GM18498 (cell line): ENCODE data around the gene GCH1.

Experiments
- ATAC-seq: cut with Tn5 transposase; IDR thresholded peaks from one replicate; pipeline ENCODE4 v1.9.1; 2021; ENCODE audit warnings: mild to moderate bottlenecking, moderate library complexity; ENCODE audit not compliant: unreplicated experiment

GCH1 gene

DNA sequence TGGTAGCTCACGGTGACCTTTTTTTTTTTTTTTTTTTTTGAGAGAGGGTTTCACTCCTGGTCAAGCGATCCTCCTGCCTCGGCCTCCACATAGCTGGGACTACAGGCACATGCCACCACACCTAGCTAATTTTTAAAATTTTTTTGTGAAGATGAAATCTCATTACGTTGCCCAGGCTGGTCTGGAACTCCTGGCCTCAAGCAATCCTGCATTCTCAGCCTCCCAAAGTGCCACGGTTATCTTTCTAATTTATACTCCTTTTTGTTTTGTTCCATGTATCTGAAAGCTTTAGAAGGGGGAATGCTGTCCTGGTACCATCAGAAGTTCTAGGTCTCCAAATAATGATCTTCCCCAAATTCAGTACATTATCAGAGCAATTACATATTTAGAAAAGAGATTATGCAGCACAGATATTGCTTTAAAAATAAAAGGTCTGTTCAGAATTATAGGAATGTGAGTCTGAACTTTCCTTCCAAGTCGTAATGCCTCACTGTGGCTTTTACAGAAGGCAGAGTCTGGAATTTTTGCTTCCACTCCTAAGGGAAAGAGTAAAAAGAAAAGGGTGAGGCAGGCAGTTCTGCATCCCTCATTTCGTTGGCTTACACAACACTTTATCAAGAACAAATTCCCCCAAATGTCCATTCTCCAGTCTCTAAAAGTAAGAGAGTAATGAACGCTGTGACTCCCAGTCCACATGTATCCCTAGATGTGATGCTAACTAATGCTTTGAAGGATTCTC, 73.0 kb downstream of the GCH1 start:
- no peak for ATAC-seq

DNA sequence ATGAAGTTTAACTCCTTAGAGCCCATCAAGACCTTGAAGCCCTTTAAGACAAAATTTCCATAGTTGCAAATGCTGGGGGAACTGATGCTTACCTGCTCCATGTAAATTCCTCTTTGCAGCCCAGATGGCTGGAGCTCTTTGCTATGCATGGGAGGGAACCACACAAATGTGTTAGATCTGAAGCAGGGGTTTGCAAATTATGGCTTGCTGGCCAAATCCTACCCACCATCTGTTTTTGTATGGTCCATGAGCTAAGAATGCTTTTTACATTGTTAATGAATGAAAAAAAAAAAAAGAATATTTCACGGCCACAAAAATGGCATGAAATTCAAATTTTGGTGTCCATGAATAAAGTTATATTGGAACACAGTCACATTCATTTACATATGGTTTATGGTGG, 74.6 kb downstream of the GCH1 start:
- no peak for ATAC-seq

DNA sequence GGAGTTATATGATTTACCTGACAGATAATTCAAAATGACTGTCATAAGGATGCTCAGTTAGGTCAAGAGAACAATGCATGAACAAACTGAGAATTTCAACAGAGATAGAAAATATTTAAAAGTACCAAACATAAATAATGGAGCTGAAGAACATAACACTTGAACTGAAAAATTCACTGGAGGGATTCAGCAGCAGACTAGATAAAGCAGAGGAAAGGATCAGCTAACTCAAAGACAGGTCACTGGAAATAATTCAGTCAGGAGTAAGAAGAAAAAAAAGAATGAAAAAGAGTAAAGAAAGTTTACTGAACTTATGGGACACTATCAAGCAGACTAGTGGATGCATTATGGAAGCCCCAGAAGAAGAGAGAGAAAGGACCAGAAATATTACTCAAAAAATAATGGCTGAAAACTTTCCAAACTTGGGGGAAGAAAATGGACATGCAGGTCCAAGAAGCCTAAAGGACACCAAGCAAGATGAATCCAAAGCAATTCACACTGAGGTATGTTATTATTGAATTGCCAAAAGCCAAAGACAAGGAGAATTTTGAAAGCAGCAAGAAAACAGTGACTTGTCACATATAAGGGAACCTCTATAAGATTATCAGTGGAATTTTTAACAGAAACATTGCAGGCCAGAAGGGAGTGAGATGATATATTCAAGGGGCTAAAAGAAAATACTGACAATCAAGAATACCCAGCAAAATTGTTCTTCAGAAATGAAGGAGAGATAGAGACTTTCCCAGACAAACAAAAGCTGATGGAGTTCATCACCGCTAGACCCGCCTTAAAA, 78.7 kb downstream of the GCH1 start:
- ATAC-seq, result no peak

DNA sequence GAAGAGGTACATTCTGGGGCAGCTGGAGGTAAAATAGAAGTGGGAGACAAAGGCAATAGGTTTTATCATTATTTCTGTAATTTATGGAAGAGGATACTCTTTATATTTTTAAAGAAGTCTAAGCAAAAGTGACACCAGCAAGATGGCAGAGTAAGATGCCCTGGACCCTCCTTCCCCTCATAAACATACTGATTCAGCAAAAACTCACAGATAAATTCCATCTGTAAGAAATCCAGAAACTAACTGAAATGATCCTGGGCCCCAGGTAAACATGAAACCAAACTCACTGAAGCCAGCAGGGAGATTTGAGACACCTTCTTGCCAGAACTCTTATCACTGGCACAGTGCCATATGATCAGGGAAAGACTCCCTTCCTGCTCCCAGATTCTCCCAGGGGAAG, 79.9 kb downstream of the GCH1 start:
- ATAC-seq, result no peak

DNA sequence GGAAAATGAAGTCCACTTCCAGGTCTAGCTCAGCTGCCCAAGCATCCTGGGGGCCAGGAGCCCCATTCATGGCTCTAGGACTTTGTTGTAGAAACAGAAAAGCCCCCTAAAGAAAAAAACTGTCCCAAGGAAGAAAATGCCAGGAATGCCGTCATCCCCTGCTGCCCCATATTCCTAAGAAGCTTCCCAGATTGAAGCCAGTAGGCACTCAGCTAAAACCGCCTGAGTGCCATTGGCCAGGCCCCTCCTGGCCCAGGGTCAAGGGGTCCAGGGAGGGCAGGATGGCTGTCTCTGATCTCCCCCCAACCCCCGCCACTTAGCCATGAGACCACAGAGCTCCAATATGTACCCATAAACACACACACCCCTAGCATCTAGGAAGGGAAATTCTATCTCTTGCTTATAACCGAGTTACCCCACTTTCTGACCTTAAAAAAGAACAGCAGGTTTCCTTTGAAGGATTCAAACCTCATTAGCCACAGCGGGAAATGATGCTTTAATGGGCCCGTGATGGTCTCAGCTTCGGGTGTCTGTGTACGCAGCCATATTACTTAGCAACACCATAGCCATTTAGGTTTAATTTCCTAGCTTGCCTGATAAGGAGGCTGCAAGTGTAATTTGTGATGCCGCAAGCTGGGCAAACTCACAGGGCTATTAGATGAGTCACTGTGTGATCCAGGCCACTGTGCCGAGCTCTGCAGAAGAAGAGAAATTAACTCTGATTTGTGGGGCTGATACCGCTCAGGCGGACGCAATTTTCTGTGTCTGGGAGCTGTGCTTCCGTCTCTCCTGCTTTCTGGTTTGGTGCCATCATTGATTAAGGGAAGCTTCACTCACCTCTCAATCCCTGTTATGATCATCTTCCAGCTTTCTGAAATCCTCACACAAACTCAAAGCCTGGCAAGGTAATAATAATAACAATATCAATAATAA, 84.2 kb downstream of the GCH1 start:
- no peak for ATAC-seq

DNA sequence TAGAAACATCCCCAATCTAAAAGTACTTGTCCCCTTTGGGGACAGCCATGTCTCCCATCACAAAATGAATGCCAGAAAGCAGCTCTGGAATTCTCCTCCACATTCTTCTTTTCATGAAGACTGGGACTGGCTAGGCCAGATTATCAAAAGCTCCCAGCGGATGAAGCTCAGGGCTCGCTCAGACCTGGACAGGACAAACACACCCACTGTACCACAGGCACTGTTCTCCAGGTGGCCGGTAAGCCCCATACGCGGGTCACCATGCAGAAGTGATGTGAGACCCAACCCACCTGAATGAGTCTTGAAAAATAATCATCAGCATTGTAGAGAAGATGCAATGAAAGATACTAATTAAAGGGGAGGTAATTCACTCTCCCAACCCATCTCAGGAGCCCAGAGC, 85.1 kb downstream of the GCH1 start:
- ATAC-seq, result no peak

DNA sequence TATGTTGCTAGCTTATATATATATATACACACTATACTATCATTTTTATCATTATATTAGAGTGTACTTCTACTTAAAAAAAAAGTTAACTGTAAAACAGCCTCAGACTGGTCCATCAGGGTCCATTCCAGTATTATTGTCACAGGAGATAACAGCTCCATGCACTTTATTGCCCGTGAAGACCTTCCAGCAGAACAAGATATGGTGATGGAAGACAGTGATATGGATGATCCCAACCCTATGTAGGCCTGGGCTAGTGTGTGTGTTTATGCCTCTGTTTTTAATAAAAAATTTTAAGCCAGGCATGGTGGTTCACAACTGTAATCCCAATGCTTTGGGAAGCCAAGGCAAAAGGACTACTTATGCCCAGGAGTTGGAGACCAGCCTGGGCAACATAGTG, 86.2 kb downstream of the GCH1 start:
- no peak for ATAC-seq

DNA sequence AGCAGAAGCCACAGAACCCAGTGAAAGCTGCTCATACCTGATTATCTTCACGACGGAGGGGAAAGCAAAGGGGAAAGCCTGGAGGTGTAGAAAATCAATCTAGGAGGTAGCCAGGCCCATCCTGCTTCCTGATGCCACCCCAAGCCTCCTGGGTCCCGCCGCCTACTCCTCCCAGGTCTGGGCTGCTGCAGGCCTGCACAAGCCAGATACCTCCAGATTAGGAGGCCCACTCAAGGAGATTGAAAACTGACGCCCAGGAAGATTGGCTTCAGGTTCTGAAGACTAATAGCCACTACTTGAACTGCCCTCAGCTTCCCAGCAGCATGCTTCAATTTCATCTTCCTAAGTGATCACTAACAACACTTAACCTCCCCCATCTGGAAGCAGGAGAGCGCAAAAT, 87.1 kb downstream of the GCH1 start:
- no peak for ATAC-seq

DNA sequence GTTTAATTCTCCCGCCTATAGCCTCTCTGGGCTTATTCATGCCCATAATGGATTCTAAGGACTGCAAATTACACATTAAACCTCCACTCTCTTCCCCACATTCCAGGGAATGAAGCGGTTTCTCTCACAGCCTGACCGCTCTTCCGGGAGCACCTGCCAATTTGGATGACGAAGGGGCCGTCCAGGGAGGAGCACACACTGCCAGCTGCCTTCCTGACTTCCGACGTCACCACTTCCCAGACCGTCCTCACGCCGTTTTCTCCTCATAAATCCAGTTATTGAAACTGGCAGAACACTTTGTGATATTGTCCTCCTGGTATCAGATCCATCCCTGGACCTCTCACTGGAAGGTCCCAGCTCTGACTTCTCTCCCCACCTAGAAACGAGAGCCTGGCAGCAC, 87.6 kb downstream of the GCH1 start:
- ATAC-seq, result no peak

DNA sequence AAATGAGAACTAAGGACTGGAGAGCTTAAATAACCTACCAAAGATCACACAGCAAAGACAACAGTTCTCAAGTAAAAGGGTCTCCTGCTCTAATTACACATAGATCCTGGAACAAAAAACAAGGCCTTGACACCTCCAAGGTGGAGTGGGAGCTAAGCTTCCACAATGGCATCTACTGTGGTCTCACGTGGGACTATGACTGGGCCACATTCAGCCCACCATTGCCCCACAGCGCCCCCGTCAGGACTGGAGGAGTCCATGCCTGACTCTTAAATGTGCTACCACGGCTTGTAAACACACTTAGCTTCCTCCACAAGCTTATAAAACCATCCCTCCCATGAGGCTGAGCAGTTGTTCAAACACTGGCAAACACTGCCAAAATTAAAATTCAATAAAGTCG, 88.5 kb downstream of the GCH1 start:
- ATAC-seq, result no peak

DNA sequence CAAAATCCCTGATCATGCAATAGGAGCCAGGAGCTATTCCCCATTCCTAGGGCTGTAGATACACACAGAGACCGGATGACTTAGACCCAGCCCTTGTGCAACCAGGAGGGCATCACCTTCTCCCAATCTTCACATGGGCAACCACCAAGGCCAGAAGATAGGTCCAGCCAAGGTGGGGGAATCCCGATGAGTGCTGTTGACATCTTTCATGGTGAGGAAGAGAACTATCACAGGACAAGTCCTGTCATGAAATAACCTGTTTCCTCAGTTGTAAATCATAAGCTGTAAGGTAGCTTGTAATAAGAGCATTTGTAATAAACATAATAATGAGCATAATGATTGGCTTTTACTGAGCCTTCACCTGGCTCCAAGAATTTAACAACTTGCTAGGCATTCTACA, 89.5 kb downstream of the GCH1 start:
- no peak for ATAC-seq

DNA sequence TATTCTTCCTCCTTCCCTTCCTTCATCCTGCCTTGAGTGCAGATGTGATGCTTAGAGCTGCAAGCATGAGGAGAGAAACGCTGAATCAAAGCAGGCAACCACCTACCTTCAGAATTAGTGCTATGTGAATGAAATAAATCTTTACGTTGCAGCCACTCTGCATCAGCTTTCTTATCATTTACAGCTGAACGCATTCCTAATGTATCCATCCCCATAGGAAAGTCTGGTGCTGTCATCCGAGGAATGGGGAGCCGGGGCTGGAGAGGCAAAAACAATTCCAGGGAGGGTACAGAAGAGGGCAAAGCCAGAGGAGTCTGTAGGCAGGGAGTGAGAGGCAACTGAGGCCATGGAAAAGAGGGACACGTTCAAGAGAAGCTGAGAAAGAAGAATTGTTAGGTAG, 90.0 kb downstream of the GCH1 start:
- no peak for ATAC-seq

DNA sequence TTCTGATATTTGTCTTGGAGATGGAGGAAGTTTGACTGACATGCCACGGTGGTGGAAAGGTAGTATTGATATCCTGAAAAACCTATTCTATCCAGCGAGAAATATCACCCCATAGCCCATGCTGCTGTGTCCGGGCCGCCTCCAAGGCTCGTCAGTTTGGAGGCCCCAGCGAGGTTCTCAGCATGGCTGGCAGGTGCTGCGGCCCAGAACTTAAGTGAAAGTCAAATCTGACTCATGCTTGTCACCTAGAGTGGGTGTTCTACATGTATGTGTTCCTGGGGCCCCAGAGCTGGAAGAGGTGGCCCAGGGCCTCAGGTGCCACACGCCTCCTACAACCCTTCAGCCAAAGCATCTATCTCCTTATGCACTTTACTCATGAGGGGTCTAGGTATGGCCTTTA, 92.9 kb downstream of the GCH1 start:
- ATAC-seq, result no peak

DNA sequence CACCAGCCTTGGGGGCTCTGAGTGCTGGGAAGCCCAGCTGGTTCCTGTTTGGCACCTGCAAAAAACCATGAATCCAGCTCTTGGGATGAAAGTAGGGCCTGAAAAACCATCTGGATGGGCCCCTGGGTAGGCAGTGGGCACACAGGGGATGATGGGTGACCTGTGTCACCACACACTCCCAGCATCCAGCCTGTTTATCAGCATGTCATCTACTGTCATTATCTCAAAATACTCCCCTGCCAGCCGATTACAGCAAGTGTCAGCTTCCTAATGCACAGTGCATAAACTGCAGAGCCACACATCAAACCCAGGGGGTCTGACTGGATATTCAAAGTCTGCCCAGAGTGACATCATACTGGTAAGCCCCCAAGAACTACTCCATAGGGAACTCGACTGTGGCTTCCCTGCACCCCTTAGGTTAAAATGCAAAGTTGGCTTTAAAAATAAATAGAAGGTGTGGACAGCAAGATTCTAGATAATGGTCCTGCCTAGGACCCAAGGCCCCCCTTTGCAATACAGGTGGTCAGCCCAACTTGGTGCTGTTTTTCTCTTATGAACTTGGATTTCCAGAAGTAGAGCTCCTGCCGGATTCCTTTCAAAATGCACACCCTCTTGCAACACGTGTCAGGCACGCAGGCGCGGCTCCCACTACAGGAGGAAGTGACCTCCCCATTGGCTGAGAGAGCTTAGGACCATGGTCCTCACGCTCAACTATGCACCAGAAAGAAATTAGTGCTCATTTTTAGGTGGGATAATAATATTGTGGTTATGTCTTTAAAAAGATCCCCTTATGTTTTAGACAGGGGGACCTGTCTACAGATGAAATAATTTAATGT, 94.1 kb downstream of the GCH1 start:
- ATAC-seq, result no peak

DNA sequence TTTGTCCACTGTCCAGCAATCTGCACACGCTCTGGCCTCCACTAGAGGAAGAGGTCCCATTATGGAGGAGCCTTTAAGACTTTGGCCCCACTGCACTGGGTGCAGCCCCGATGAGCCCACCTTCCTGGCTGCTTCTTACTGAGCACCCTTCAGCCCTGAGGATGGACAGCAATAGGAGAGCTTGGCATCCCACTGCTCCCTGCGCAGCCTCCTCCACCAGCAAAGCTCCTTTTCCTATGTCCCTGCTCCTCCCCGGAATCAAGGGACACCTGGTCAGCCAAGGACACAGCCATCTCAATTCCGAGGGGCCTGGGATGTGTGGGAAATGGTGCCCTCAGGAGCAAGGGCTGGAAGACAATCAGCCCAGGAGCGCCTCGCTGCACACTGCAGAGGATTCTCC, 94.7 kb downstream of the GCH1 start:
- no peak for ATAC-seq

DNA sequence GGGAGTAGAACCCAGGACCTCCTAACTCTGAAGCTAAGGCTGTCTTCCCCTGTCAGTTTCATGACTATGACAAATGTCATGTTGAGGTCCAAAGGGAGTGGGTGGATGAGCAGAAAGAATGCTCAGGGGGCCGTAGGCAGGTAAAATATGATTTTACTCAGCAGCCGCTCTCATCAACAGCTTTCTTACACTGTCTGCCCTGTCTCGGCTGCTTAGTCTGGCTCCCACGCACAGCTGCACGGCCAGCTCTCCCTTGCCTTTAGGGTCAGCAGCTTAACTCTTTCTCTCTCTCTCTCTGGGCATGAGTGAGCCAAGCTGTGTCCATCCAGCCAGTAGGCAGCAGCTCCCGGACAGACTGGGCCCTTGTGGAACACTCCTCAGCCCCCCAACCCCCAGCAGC, 95.2 kb downstream of the GCH1 start:
- ATAC-seq, result no peak

DNA sequence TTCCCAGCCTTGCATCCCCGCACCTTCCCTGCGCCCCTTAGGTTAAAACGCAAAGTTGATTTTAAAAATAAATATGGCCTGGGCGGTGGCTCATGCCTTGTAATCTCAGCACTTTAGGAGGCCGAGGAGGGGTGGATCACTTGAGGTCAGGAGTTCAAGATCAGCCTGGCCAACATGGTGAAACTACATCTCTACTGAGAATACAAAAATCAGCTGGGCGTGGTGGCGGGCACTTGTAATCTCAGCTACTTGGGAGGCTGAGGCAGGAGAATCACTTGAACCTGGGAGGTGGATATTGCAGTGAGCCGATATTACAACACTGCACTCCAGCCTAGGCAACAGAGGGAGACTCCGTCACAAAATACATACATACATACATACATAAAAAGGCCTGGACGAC, 96.0 kb downstream of the GCH1 start:
- no peak for ATAC-seq

DNA sequence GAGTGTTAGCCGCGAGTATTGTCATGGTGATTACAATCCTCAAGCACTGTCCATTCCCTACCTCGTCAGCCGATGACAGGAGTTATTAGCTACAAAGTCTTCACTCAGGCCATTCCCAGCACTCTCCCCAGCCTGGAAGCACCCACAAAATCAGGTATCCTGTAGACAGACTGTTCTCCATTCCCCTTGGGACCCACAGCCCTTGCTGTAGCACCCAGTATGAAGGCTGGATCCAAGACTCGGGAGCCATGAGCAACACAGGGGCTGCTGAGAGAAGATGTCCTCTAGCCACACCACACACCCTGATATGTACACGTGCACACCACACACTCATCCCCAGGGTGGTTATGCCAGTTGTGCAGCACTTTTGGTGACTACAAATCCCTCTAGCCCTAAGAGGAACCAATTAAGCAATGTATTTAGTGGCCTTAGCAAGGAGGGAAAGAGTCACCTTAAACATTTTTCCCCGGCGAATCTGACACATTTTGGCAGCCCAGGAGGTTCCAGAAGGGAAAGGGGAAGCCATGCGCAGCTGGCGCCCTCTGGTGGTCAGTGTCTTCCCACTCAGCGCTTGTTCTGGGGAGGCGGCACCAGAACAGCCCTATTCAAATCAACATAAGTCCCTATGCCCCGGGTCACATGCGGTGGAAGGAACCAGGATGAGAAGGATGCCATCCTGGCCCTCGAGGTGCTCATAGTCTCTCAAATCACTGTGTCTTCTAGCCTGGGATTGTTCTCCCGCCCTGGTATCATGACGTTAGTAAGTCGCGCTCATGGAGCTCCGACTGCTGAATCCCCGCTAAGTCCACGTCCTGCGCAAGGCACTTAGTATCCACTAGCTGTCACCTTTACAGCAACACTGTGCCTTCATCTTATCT, 96.9 kb downstream of the GCH1 start:
- ATAC-seq, result peak; percentile 78

DNA sequence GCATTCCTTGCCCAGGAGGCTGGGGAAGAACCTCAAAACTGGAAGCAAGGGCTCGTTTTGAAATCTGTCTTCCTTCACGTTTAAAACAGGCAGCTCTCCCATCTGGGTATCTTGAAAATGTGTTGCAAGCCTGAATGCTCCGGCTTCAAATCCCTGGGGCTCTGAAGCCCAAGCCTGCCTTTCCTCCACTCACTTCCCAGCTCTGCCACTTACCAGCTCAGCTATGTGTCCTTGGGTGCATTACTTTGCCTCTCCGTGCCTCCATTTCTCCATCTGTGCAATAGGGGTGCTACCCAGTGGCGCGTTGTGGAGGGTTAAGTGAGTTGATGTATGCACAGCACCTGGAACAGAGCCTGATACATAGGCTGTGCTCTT, 97.6 kb downstream of the GCH1 start:
- ATAC-seq, result no peak

DNA sequence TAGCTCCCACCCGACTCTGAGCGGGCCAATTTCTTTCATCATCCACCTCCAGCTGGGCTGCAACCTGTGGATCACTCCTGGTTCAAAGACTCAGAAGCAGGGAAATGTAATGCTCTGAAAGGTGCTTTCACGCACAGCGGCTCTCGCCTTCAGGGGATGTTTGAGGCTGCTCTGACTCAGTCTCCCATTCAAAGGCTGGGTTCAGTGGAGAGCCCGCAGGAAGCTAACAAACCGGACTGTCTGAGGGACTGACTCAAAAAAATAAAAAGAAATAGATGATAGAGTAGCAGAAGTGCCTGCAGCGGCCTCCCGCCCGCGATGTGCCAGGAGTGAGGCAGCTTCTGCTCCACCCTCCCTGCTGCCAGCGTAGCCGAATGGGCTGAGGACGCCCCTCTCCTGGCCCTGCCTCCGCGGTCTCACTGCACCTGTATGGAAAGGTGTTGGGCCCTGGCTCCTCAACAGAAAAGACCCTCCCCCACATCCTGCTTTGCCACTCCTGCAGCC, 98.0 kb downstream of the GCH1 start:
- no peak for ATAC-seq
